ENCODE measurements around the gene PRKCE.

The PRKCE gene

DNA sequence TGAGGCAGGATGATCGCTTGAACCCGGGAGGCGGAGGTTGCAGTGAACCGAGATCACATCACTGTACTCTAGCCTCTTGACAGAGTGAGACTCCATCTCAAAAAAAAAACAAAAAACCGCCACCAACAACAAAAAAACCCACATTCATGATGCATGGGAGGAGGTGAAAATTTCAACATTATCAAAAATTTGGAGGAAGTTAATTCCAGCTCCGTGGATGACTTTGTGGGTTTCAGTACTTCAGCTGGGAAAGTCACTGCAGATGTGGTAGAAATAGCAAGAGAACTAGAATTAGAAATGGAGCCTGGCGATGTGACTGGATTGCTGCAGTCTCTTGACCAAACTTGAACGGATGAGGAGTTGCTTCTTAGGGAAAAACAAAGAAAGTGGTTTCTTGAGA lies 74.3 kb downstream of the PRKCE start:
- no peak overlapping the region for H3K9ac ChIP-seq (ENCODE audit: low read length in 2 of 2)
- H3K27ac ChIP-seq (ENCODE audit: low read length): no peak overlapping the region
- no peaks in the 10 kb centered on the region for H3K27me3 ChIP-seq (ENCODE audit: control insufficient read depth in 1 of 2, insufficient read depth in 2 of 2, low read length in 2 of 2)
- H3K4me3 ChIP-seq (ENCODE audit: low read length in 2 of 2): no peak overlapping the region
- no peaks in the 10 kb centered on the region for H3K9me3 ChIP-seq (ENCODE audit: control insufficient read depth in 2 of 2, low read length in 2 of 2)
- no peaks in the 10 kb centered on the region for H3K36me3 ChIP-seq (ENCODE audit: control insufficient read depth in 2 of 2, insufficient read depth in 2 of 2, low read length in 2 of 2)
- peaks cover 6% of the 10 kb centered on the region for H3K4me1 ChIP-seq (ENCODE audit: control insufficient read depth, insufficient read depth, low read length)

DNA sequence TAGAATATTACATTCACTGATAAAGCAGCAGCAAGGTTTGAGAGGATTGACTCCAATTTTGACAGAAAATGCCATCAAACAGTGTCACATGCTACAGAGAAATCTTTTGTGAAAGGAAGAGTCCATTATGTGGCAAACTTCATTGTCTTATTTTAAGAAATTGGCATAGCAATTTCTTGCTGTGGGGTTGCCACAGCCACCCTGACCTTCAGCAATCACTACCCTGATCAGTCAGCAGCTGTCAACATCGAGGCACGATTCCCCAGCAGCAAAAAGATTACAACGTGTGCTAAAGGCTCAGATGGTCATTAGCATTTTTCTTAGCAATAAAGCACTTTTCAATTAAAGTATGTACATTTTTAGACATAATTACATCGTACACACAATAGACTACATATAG lies 74.7 kb downstream of the PRKCE start:
- Histone ChIP-seq H3K4me1 (ENCODE audit: control insufficient read depth, insufficient read depth, low read length) (peaks cover 6% of the 10 kb centered on the region), H3K36me3 (ENCODE audit: control insufficient read depth in 2 of 2, insufficient read depth in 2 of 2, low read length in 2 of 2) (no peaks in the 10 kb centered on the region), H3K9ac (ENCODE audit: low read length in 2 of 2) (no peak overlapping the region), H3K27me3 (ENCODE audit: control insufficient read depth in 1 of 2, insufficient read depth in 2 of 2, low read length in 2 of 2) (no peaks in the 10 kb centered on the region), H3K27ac (ENCODE audit: low read length) (no peak overlapping the region), H3K4me3 (ENCODE audit: low read length in 2 of 2) (no peak overlapping the region), H3K9me3 (ENCODE audit: control insufficient read depth in 2 of 2, low read length in 2 of 2) (no peaks in the 10 kb centered on the region)

DNA sequence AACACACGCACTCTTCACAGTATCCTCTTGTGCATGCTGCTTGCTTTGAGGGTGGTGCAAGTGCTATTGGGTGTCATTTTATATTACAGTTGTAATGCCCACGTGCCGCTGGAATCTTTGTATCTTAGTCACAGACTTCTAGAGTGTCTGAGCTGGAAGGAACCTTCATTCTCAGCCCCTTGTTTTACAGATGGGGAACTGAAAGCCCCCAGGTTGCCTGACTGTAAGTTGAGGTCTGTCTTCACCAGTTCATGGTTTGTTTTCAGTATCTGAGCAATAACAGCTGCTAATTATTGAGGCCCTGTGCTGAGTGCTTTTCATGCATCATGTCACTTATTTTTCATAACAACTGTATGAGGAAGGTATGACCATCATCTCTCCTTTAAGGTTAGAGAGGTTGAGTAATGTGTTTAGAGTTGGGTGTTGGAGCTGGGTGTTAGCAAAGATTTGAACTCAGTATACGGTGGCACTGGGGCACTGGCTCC lies 77.0 kb downstream of the PRKCE start:
- Histone ChIP-seq H3K4me3 (ENCODE audit: low read length in 2 of 2) (no peak overlapping the region), H3K27ac (ENCODE audit: low read length) (no peak overlapping the region), H3K9ac (ENCODE audit: low read length in 2 of 2) (no peak overlapping the region), H3K27me3 (ENCODE audit: control insufficient read depth in 1 of 2, insufficient read depth in 2 of 2, low read length in 2 of 2) (no peaks in the 10 kb centered on the region), H3K36me3 (ENCODE audit: control insufficient read depth in 2 of 2, insufficient read depth in 2 of 2, low read length in 2 of 2) (no peaks in the 10 kb centered on the region), H3K9me3 (ENCODE audit: control insufficient read depth in 2 of 2, low read length in 2 of 2) (no peaks in the 10 kb centered on the region), H3K4me1 (ENCODE audit: control insufficient read depth, insufficient read depth, low read length) (peaks cover under 1% of the 10 kb centered on the region)

DNA sequence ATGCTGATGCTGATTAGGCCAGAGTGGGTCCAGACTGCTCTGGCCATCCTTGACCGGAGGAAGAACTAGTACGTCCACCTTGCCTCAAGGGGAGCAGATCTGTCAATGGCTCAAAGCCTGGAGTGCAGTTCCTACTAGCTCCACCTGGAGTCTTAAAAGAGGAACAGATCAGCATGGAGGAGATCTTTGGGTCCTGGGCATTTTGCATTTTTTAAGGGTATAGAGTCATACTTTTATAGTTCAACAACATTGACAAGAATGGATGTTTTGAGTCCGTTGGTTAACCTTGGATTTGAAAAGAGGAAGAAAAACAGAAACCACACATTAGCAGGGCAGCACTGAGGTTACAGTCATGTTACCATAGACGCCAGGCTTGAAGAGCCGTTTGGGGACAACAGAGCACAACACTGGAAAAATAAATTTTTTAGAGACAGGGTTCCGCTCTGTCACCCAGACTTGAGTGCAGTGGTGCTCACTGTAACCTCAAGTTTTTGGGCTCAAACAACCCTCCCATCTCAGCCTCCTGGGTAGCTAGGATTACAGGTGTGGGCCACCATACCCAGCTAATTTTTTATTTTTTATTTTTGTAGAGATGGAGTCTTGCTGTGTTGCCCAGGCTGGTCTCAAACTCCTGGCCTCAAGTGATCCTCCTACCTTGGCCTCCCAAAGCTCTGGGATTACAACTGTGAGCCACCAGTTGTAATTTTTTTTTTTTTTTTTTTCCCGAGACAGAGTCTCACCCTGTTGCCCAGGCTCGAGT lies 78.5 kb downstream of the PRKCE start:
- no peak overlapping the region for H3K27ac ChIP-seq (ENCODE audit: low read length)

DNA sequence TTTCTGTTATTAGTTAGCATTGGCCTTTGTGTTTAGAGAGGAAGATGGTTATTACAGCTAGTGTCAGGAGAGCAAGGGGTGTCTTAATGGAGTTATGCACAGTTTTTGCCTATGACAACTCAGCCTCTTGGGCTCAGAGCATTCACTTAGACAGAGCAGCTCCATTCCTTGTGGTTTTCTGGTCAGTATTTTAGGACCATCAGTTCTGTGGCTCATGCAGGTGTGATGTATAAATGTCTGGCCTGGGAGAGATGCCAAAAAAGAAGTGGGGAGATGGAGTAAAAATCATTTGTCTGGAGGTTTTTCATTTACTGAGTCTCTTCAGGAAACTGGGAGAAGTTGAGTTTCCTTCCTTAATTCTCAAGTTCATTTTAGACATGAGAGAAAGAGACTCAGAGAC lies 79.7 kb downstream of the PRKCE start:
- Histone ChIP-seq H3K4me1 (ENCODE audit: control insufficient read depth, insufficient read depth, low read length) (peaks cover 7% of the 10 kb centered on the region), H3K27me3 (ENCODE audit: control insufficient read depth in 1 of 2, insufficient read depth in 2 of 2, low read length in 2 of 2) (no peaks in the 10 kb centered on the region), H3K27ac (ENCODE audit: low read length) (no peak overlapping the region), H3K9me3 (ENCODE audit: control insufficient read depth in 2 of 2, low read length in 2 of 2) (no peaks in the 10 kb centered on the region), H3K9ac (ENCODE audit: low read length in 2 of 2) (no peak overlapping the region), H3K4me3 (ENCODE audit: low read length in 2 of 2) (no peak overlapping the region), H3K36me3 (ENCODE audit: control insufficient read depth in 2 of 2, insufficient read depth in 2 of 2, low read length in 2 of 2) (no peaks in the 10 kb centered on the region)

More for the DNA sequence above, 78.5 kb downstream of the PRKCE start:
- no peak overlapping the region for H3K4me3 ChIP-seq (ENCODE audit: low read length in 2 of 2)
- H3K27me3 ChIP-seq (ENCODE audit: control insufficient read depth in 1 of 2, insufficient read depth in 2 of 2, low read length in 2 of 2): no peaks in the 10 kb centered on the region
- H3K36me3 ChIP-seq (ENCODE audit: control insufficient read depth in 2 of 2, insufficient read depth in 2 of 2, low read length in 2 of 2): no peaks in the 10 kb centered on the region
- no peaks in the 10 kb centered on the region for H3K9me3 ChIP-seq (ENCODE audit: control insufficient read depth in 2 of 2, low read length in 2 of 2)
- H3K4me1 ChIP-seq (ENCODE audit: control insufficient read depth, insufficient read depth, low read length): peaks cover 6% of the 10 kb centered on the region
- no peak overlapping the region for H3K9ac ChIP-seq (ENCODE audit: low read length in 2 of 2)

DNA sequence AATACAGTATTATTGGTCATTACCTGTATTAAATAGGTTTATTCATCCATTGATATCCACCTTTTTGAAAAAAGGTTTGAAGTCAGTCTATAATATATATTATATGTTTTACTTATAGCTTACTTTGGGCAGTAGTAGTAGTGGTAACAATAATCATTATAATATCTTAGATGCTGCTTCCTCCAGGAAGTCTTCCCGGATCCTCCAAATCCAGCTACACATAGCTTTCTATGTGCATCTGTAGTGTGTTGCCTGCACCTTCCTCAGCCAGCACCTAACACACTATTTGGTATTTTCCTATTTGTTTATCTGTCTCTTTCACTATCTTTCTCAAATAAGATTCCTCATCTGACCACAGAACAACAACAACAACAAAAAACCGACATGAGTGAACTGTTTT lies 81.0 kb downstream of the PRKCE start:
- Histone ChIP-seq H3K9ac (ENCODE audit: low read length in 2 of 2) (no peak overlapping the region), H3K27ac (ENCODE audit: low read length) (no peak overlapping the region), H3K36me3 (ENCODE audit: control insufficient read depth in 2 of 2, insufficient read depth in 2 of 2, low read length in 2 of 2) (no peaks in the 10 kb centered on the region), H3K27me3 (ENCODE audit: control insufficient read depth in 1 of 2, insufficient read depth in 2 of 2, low read length in 2 of 2) (no peaks in the 10 kb centered on the region), H3K9me3 (ENCODE audit: control insufficient read depth in 2 of 2, low read length in 2 of 2) (no peaks in the 10 kb centered on the region), H3K4me3 (ENCODE audit: low read length in 2 of 2) (no peak overlapping the region), H3K4me1 (ENCODE audit: control insufficient read depth, insufficient read depth, low read length) (peaks cover 11% of the 10 kb centered on the region)

DNA sequence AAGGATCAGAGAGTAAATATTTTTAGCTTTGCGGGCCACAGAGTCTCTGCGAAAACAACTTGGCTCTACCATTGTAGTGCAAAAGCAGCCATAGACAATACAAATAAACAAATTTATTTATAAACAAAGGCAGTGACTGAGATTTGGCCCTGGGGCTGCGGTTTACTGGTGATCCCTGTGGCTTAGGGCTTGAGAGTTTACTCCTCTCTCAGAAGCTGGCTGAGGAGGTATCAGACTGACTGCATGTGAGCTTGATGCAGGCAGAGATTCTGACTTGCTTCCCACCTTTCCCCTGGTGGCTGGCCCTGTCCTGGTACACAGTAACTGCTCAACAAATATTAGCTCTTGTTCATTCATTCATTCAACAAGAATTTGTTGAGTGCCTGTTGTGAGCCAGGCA lies 81.5 kb downstream of the PRKCE start:
- Histone ChIP-seq H3K9ac (ENCODE audit: low read length in 2 of 2) (no peak overlapping the region), H3K36me3 (ENCODE audit: control insufficient read depth in 2 of 2, insufficient read depth in 2 of 2, low read length in 2 of 2) (no peaks in the 10 kb centered on the region), H3K27ac (ENCODE audit: low read length) (no peak overlapping the region), H3K4me3 (ENCODE audit: low read length in 2 of 2) (no peak overlapping the region), H3K9me3 (ENCODE audit: control insufficient read depth in 2 of 2, low read length in 2 of 2) (no peaks in the 10 kb centered on the region), H3K4me1 (ENCODE audit: control insufficient read depth, insufficient read depth, low read length) (peaks cover 11% of the 10 kb centered on the region), H3K27me3 (ENCODE audit: control insufficient read depth in 1 of 2, insufficient read depth in 2 of 2, low read length in 2 of 2) (no peaks in the 10 kb centered on the region)

DNA sequence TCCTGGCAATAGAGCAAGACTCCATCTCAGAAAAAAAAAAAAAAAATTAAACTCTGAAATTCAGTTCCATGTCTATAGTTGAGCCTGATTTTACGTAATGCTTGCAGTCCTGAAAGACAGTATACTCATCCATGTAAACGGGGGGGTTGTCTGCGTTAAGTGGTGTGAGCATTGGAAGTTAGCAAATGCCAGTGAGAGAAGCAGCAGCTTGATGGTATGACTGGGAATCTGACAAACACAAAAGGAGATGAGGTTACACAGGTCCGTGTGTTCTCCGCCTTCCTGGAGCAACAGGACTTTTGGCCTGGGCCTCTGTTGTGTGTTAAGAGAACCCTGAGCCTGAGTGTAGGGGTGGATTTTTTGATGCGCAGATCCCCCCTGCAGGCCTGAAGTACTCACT lies 82.9 kb downstream of the PRKCE start:
- no peaks in the 10 kb centered on the region for H3K27me3 ChIP-seq (ENCODE audit: control insufficient read depth in 1 of 2, insufficient read depth in 2 of 2, low read length in 2 of 2)
- H3K27ac ChIP-seq (ENCODE audit: low read length): no peak overlapping the region
- H3K4me3 ChIP-seq (ENCODE audit: low read length in 2 of 2): no peak overlapping the region

DNA sequence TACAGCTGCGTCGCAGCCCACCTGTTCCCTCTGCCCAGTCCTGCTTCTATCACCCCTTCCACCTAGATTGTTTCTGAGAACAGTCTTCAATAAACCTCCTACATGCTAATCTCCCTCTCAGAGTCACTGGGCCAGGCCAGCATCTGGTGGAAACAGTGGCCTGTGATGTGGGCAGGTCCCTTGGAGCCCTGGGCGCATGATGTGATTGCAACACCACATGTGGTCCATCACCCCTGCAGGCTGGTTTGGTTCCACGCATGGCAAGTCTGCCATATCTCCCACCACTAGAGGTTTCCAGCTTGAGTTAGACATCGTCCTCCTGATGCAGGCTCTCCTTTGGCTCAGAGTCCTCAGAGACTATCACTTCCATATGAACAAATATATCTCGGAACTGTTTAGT lies 83.5 kb downstream of the PRKCE start:
- no peaks in the 10 kb centered on the region for H3K9me3 ChIP-seq (ENCODE audit: control insufficient read depth in 2 of 2, low read length in 2 of 2)
- H3K9ac ChIP-seq (ENCODE audit: low read length in 2 of 2): no peak overlapping the region
- H3K4me3 ChIP-seq (ENCODE audit: low read length in 2 of 2): no peak overlapping the region
- H3K27ac ChIP-seq (ENCODE audit: low read length): no peak overlapping the region
- no peaks in the 10 kb centered on the region for H3K36me3 ChIP-seq (ENCODE audit: control insufficient read depth in 2 of 2, insufficient read depth in 2 of 2, low read length in 2 of 2)
- no peaks in the 10 kb centered on the region for H3K27me3 ChIP-seq (ENCODE audit: control insufficient read depth in 1 of 2, insufficient read depth in 2 of 2, low read length in 2 of 2)
- H3K4me1 ChIP-seq (ENCODE audit: control insufficient read depth, insufficient read depth, low read length): peaks cover 11% of the 10 kb centered on the region

More for the DNA sequence above, 82.9 kb downstream of the PRKCE start:
- Histone ChIP-seq H3K36me3 (ENCODE audit: control insufficient read depth in 2 of 2, insufficient read depth in 2 of 2, low read length in 2 of 2) (no peaks in the 10 kb centered on the region), H3K9ac (ENCODE audit: low read length in 2 of 2) (no peak overlapping the region), H3K9me3 (ENCODE audit: control insufficient read depth in 2 of 2, low read length in 2 of 2) (no peaks in the 10 kb centered on the region), H3K4me1 (ENCODE audit: control insufficient read depth, insufficient read depth, low read length) (peaks cover 11% of the 10 kb centered on the region)

DNA sequence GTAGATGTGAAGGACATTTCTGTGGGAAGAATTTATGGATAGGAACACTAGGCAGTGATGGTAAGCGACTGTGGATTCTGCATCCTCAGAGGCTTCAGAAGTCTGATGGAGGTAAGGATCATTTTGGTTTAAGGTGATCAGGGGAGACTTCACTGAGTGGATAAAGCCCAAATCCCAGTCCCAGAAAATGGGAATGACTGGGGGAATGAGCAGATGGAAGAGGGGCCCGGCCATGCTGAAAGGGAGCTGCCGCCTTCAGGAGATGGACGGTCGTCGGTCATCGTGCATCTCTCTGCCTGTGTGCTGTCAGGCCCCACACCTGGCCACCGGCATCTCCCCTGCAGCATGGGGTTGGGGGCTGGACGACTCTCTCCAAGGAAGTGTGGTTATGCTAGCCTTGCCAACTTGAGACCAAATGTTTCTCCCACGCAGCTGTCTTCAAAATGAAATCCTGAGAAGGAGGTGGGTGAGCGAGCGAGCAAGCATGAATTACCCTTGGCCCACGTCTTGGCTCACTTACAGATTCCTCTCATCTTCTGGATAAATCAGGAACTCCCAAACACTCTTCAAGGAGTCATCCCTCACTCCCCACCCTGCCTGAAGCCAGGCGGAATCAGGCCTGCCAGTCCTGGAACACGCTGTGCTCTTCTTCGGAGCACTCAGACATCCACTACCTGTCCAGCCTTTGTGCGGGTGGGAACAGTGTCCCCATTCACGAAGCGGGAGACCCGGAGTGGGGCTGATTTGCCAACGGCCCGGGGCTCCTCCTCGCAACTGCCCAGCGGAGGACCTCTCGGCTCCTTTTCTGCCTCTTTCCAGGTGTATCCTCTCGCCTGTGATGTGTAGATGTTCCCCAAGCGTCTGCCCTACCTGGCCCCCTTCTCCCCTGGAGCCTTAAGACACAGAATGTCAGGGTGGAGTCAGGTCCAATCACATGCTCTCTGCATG lies 85.6 kb downstream of the PRKCE start:
- no peak overlapping the region for H3K4me3 ChIP-seq (ENCODE audit: low read length in 2 of 2)
- H3K9ac ChIP-seq (ENCODE audit: low read length in 2 of 2): no peak overlapping the region
- peaks cover 19% of the 10 kb centered on the region for H3K4me1 ChIP-seq (ENCODE audit: control insufficient read depth, insufficient read depth, low read length)
- no peaks in the 10 kb centered on the region for H3K9me3 ChIP-seq (ENCODE audit: control insufficient read depth in 2 of 2, low read length in 2 of 2)
- H3K36me3 ChIP-seq (ENCODE audit: control insufficient read depth in 2 of 2, insufficient read depth in 2 of 2, low read length in 2 of 2): no peaks in the 10 kb centered on the region
- H3K27ac ChIP-seq (ENCODE audit: low read length): no peak overlapping the region
- no peaks in the 10 kb centered on the region for H3K27me3 ChIP-seq (ENCODE audit: control insufficient read depth in 1 of 2, insufficient read depth in 2 of 2, low read length in 2 of 2)
